ENCODE results near the gene VGLL3. TPM values are rescaled to one million over a fixed set of nuclear protein-coding genes. Genes with fewer than 3 reads are reported as not detected.
A peak's percentile ranks its signal among the peaks of the same experiment; 100 is the strongest.

VGLL3 gene
- polyA plus RNA-seq, 1 donor, result 37.5 TPM

GRCh38 chr3:86948822-86949221 lies 42.1 kb downstream of the VGLL3 start:
- DNase-seq, result no peak

GRCh38 chr3:86942206-86942605 lies 48.7 kb downstream of the VGLL3 start:
- DNase-seq, result peak; percentile 38

GRCh38 chr3:86938416-86939105 lies 52.4 kb downstream of the VGLL3 start:
- DNase-seq, result peak; percentile 40

- DNase-seq, result peak; percentile 42
Measured at GRCh38 chr3:86937306-86937791, 53.6 kb downstream of the VGLL3 start.

- no peak for DNase-seq
Measured at GRCh38 chr3:86934851-86935250, 56.1 kb downstream of the VGLL3 start.

- no peak for DNase-seq
Measured at GRCh38 chr3:86930831-86931230, 60.1 kb downstream of the VGLL3 start.

- DNase-seq, result no peak
Measured at GRCh38 chr3:86930181-86930580, 60.8 kb downstream of the VGLL3 start.

- no peak for DNase-seq
Measured at GRCh38 chr3:86929046-86929445, 61.9 kb downstream of the VGLL3 start.

- no peak for DNase-seq
Measured at GRCh38 chr3:86923071-86923491, 67.9 kb downstream of the VGLL3 start.

GRCh38 chr3:86921971-86922680 lies 68.8 kb downstream of the VGLL3 start:
- no peak for DNase-seq

- no peak for DNase-seq
Measured at GRCh38 chr3:86914670-86915069, 76.3 kb downstream of the VGLL3 start.

- no peak for DNase-seq
Measured at GRCh38 chr3:86913160-86913559, 77.8 kb downstream of the VGLL3 start.

GRCh38 chr3:86895202-86895601 lies 95.7 kb downstream of the VGLL3 start:
- no peak for DNase-seq

GRCh38 chr3:86890741-86891396 lies 100.1 kb downstream of the VGLL3 start:
- no peak for DNase-seq

Other genes with a start within 250 kb of the VGLL3 start
- gene CHMP2B, start 236.2 kb upstream of the VGLL3 start, polyA plus RNA-seq (ENCODE audit: insufficient read length), result 23.0 TPM

Data from hindlimb muscle (tissue), 1 donor.